Stimulated activated CD8-positive, alpha-beta memory T cell treated with anti-CD3 and anti-CD28 coated beads, Interleukin-7, amount 100 ng/mL, for 48 hours (primary cell): ENCODE data around the gene DPT.

ENCODE experiments used
- DNase-seq, 2 donors: peaks; one replicate each; pipeline ENCODE4 v3.0.0-alpha.2; 2020; ENCODE audit warnings: low read depth in 1 of 2; ENCODE audit errors: extremely low read depth in 1 of 2

DPT gene

DNA sequence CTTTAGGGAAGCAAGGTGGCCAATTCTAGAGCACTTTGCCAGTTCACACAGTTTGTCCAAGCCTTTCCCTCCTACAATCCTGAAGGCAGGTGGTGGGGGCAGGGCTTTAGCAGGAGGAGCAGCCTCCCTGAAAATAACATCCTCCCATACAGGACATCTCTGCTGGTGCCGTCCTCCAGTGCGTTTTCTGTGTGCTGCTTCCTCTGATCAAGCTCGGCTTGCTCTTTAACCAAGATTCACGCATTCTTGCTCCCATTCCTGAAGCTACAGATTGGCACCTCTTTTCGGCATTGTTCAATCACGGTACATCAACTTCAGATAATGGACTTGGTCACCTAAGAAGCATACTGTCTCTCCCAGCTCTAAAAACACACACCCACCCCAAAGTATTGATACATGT lies 7.5 kb upstream of the DPT start:
- no peak for DNase-seq

DNA sequence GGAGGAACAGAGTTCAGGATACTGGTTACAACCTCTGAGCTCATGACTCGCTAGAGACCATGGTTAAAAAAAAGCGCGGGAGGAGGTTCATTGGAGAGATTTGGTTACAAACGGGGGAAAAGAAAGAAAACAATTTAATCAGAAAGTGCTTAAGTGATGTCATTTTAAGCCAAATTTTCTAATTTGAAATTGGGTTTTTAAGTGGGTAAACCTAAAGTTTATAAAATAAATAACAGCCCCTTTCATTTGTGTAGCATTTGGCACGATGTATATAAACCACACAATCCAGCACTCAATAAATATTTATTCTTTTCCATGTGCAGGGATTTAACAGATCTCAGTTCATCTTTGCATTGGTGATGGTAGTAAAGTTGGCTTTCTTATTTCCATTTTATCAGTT lies 7.0 kb upstream of the DPT start:
- DNase-seq: no peak

DNA sequence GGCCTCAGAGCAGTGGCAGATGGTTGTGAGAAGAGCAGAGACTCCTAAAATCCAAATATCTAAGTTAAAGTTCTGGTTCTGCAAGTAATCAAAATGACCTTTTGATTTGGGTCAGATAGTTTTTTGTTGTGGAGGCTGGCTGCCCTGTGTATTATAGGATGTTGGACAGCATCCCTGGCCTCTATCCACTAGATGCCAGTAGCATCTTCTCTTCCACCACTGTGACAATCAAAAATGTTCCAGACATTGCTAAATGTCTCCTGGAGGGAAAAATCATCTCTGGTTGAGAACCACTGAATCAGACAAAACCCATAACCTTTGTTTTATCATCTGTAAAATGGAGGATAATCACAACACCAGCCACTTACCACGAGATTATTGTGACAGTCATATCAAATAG lies 5.9 kb upstream of the DPT start:
- no peak for DNase-seq

DNA sequence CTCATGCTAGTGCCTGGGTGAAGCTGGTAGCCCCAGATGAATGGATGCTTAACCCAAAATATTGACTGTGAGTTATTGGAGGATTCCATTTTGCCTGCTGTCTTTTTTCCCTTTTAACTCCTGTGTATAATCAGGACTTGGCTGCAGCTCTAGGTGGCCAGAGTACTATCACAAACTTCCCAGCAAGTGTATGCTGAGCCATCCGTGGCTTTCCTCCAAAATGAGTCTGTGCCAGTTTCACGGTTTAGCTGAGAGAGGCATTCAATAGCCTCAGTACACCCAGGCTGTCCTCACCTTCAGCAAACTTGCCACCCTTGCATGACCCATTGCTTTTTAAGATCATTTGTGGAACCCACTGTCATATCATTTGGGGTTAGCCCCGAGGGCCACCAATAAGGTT lies 5.3 kb upstream of the DPT start:
- no peak for DNase-seq

DNA sequence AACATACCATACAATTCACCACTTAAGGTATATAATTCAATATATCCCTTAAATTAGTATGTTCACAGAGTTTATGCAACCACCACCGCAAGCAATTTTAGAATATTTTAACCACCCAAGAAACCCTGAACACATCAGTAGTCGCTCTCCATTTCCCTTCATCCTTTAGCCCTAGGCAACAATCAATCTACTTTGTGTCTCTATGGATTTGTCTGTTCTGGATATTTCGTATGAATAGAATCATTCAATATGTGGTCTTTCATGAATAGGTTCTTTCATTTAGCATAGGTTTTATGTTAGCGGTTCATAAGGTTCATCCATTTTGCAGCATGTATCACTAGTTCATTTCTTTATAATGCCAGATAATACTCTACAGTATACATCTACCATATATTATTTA lies 4.2 kb upstream of the DPT start:
- no peak for DNase-seq

DNA sequence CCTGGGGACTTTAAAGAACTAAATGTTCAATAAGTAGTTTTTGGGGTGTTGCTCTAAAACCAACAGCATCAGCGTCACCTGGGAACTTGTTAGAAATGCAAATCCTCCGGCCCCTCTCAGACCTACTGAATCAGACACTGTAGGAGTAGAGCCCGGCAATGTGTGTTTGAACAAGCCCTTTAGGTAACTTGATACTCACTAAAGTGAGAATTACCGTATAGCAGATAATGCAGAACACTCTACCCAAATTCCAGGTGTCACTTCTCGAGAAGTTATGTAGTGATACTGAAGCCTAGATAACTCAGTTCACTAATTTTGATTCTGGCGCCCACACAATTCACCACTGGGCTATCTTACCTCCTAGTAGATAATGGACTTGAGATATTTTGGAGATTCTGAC lies 3.7 kb upstream of the DPT start:
- no peak for DNase-seq

DNA sequence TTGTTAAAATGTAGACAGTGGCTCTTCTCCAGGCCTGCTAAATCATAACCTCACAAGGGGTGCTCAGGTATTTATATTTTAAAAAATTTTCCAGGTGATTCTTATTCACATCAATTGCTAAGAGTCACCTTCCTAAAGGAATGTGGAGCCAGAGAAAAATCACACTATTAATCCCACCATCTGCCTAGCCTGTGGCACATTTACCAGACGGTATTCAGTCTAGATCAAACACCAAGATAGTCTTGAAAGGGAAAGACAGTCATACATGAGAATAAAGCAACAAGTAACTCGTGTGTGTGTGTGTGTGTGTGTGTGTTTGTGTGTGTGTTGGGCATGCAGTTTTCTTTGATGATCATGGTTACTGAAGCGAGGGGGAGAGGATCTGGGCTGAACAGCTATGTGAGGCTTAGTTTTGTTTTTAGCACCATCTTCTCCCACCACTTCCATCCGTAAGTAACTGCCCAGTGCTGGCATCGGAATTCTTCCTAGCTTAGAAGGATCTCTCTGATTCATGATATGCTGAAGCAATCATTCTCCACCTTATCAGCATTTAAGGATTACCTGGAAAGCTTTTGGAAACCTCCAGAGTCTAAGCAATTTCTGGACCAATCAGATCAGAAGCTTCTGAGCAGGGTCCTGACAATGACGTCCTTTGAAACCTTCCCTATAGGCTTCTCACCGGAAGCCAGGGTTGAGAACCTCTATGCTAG lies 2.4 kb upstream of the DPT start:
- no peak for DNase-seq

DNA sequence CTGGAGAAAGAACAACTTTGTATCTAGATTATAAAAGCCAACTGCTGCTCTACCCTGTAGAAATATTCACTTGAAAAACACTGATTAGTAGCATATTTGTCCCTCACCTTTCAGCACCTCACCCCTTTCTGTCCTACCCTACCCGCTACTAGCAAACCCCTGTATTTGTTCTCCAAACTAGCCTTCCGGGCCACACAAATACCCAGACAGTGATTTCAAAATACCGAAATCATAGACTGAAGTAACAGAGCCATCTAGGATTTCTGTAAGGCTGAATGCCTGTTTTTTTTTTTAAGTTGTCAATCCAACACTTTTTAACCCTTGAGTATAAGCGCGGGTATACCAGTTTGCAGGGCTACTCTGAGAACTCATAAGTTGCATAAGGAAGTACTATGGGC lies 398 bp upstream of the DPT start:
- no peak for DNase-seq

DNA sequence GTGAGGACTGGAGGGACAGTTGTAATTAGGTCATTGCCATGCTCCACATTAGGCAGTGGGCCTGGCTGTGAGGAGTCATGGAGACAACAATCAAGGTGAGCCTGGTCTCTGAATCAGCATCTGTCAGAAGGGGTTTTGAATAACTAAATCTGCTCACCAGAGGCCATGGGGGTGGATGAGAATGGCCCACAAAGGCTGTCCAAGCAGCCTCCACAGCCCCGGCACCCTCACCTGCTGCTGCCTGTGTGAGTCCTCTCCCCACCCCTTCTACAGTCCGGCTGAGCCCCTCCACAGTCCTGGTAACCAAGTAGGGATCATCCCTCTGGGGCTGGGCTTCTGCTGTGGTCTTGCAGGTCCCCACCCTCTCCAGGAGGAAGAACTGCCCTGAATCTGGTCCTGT lies 2.3 kb downstream of the DPT start:
- DNase-seq: no peak

DNA sequence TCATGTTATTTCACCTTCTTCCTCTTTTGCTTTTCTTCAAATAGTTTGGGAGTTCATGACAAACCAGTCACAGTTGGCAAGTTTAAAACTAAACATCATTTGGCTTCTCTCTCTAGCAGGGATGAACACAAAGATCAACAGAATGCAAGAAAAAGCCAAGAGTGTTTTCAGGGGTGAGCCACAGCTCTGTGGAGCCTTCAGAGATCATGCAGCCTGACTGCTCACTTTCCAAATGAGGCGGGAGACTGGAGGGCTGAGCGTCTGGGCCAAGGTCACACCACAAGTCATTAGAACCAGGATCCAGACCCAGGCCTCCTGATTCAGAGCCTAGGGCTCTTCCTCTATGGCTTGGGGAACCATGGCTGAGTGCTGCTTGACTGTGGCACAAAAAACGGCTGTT lies 2.7 kb downstream of the DPT start:
- DNase-seq: no peak

DNA sequence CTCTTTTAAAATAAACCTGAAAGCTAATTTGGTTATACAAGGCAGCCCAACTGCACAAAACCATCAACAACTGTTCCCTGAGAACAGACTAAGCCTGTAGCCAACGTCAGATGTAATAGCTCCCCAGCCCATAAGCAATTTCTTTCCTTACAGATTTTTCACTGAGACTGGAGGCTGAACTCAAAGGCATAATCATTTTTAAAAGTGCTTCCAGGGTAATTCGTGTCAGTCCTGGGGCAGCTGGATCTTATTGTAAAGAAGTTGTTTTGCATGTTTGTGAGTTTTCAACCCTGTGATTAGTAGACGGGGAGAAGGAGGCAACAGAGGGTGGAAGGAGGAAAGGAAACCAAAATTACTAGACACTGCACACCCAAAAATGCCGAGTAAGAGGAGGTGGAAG lies 3.2 kb downstream of the DPT start:
- DNase-seq: no peak

DNA sequence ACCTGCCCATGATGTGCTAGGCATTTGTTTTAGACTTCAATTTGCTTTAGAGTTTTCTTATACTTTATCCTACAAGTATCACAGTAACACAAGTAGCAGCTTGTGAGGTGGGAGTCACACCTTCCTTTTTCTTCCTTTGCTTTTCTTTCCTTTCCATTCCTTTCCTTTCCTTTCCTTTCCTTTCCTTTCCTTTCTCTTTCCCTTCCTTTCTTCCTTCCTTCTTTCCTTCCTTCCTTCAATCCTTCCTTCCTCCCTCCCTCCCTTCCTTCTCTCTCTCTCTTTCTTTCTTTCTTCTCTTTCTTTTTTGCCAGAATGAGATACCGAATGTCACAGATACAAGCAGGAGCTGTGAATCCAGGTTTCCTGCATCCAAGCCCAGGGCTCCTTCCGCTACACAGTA lies 3.9 kb downstream of the DPT start:
- no peak for DNase-seq

DNA sequence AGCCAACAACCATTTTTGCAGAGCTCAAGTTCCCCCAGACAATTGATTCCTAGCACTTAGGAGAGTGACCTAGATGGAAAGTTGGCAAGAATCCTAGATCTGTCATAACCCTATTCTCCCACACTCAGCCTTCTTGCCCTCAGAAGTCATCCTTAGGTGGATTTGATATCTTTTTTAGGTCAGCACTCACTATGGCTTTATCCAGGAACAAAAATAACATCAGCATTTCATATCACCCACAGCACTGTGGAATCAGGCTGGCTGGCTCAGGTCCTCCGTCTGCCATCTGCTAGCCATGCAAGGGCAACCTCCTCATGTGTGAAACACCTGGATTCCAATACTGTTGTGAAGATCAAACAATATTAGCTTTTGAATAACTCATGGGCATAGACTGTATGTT lies 6.0 kb downstream of the DPT start:
- DNase-seq: no peak

DNA sequence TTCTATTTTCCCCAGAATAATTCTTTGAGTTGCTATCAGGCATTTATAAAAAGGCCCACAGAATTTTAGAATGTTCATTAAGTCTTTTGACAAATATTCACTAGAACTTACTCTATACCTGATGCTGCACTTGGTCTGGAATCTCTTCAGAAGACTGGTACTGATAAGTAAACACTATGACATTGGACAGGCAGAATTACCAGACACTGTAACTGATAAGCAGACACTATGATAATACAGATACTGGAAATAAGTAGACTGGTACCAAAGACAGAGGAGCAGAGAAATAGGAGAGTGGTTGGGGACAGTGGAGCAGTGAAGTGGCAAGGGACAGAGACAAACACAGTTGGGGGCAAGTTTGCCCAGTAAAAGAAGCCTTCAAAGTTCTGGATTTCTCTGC lies 8.2 kb downstream of the DPT start:
- no peak for DNase-seq

DNA sequence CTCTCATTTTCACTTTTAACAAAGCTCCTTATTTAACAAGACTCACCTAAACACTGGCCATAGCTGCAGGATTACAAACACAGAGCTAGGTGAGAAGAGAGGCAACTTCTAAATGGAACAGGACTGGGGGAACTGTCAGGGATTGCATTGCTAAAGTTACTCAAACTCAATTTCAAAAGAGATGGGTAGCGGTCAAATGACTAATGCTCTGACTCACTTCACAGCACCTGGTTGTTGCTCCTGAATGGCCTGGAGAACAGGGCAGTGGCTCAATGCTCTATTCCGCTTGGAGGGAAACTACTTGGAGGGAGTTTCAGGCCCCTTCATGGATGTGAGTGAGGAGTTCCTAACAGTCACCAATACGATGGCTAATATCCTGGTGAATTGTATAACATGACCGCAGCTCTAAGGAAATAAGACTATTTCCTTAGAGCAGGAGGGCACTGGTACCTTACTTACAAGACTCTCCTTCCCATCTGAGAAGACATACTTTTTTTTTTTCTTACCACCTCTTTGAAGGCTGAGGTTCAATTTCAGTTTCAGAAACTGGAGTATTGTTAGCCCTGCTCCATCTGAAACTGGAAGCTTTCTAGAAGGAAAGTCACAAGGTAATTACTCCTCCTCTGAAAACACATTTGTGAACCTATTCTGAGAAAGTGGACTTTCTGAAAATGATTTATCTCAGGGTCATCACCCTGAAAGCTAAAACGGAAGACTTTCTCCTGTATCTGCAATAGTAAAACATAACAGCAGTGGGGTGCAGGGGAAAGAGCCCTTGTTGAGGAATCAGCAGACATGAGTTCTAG lies 9.5 kb downstream of the DPT start:
- DNase-seq: no peak

DNA sequence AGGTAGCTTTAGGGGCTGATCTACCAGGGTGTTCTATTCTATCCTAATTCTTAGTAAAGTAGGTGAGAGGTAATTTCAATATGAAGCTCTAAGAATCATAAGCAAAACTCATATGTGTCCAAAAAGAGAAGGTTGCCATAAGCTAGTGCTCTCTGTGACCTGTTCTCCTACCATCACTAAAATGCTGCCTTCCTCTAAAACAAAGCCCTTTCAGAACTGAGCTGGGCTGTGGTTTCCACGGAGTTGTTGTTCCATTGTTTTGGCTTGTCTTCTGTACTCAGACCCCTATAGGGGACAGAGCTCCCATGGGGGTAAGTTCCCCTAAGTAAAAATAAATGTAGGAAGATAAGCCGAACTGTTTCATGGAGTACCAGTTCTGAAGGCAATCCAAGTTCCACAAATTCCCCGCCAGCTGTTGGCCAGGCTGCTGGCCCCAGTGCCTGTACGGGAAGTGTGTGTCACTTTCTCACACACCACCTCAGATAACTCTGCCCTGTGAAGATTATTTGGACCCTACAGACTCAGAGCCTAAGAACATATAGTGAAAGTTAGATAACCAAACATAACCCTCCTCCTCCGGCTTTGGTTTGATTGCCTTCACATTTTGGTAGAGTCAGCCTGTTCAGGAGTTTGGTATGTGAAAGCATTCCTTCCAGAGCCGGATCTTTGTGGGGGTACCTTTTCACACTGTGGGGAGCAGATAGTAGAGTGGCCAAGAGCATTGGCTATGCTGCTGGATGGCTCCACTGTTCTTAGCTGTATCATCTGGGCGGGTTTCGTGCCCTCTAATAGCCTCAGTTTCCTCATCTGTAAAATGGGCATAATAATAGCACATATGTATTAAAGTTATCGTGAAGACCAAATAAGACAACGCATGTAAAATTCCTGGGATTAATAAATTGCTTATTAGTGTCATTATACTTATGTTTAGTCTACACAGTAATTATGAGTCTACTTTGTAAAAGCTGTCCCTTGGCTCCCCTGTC lies 10.8 kb downstream of the DPT start:
- no peak for DNase-seq

DNA sequence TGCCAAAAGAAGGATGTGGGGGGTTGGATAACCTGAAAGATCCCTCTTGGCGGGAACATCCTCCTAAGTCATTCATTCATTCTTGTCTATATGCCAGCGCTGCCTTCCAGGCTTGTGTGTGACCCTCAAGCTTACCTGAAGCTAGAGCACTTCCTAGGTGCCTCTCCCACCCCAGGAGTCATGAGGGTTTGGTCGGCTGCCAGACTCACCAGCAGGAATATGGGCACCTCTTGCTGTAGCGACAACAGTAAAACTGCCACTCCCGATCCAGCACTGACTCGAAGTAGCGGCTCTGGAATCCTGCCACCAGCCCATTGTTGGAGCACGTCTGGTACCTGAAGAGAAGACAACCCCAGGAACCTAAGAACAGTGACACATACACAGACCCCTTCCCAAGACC lies 15.0 kb downstream of the DPT start:
- DNase-seq: no peak

DNA sequence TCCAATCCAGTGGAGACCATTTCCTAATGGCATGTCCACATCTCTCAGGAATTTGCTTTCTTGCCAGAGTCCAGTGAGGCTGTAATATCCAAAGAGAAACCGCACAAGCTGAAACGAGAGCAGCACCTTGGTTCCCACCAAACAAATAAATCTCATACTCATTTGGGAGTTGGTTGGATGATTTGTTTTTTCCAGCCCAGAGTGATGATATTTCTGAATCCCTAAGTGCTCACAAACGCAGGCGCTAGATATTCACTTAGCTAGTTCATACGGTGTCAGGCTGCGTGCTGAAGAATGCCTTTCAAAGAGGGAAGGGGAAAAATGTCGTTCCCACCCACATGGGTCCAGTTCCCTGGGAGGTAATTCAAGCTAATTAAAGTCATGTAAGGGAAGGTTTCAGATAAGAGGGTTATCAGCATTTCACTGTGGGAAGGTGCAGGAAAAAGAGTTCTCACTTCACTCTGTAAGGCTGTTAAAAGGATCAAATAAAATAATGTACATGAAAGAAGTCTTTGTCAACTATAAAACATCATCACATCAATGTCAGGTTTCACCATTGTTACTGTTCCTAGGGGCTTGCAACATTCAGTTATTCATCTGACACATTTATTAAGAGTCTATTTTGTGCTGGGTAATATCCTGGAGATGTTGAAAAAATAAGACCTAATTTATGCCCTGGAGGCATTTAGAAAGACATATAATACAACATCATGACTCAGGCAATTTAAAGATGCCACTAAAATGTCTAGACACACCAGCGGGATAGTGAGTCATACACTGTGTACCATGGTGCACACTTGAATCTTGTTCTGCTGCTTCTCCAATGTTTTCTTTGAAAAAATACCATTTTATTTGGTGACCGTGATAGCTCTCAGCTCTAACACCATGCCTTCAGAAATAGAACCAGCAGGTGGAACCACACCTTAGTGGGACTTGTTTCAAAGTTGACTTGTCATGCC lies 19.3 kb downstream of the DPT start:
- no peak for DNase-seq

DNA sequence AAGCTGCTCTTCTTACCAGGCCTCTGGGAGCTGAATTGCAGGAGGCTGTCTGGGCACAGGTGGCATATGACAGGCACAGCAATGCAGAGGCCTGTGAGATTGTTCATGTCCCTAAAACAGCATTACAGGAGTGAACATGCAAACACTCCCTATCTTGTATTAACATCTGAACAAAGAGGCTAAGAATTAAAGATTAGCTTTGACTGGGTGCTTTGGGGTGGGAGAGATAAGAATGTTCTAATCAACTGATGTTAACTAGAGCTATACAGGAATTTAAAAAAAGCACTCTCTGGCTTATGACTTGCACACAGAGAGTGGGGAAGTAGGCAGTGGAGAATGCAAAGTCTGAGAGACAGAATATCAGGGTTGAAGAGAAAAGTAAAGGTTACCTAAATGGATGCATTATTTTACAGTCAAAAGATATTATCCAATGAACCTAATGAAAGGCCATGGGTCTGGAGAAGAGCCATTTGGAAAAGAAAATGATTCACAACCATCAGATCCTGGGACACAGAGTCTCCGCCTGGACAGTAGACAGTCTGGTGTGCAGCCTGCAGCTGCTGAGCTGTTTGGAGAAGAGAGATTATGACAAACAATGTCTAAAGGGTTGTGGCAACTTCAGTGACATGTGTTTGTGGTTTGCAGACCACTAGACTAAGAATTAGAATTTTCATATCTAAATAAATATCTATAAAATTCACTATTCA lies 20.2 kb downstream of the DPT start:
- DNase-seq: no peak
